GM12891 (cell line): ENCODE measurements around the gene GVQW3.

Experiments
- DNase-seq: peaks from one replicate; pipeline ENCODE4 v3.0.0; 2011; ENCODE audit warnings: low spot score; ENCODE audit not compliant: insufficient read length
- FAIRE-seq: peaks from 2 replicates; lab custom pipeline; 2011; peaks lifted over from hg19 to GRCh38; lab: Jason Lieb, UNC
- PAX5 ChIP-seq: IDR thresholded peaks from 2 replicates; pipeline ENCODE4 v1.6.1; 2011; ENCODE audit warnings: low read length, moderate library complexity, mild to moderate bottlenecking; ENCODE audit not compliant: insufficient read depth, severe bottlenecking
- POLR2A ChIP-seq: IDR thresholded peaks from 2 replicates; pipeline ENCODE4 v1.6.1; 2011; ENCODE audit warnings: low read depth, low read length, control low read depth
- POLR2AphosphoS5 ChIP-seq: IDR thresholded peaks from 2 replicates; pipeline ENCODE4 v1.6.1; 2011; ENCODE audit warnings: low read depth, low read length, control low read depth
- POU2F2 ChIP-seq: IDR thresholded peaks from 2 replicates; pipeline ENCODE4 v1.6.1; 2011; ENCODE audit warnings: low read depth, mild to moderate bottlenecking, control low read depth, low read length, moderate library complexity
- SPI1 ChIP-seq: IDR thresholded peaks from 2 replicates; pipeline ENCODE4 v1.6.1; 2011; ENCODE audit warnings: low read depth, low read length, control low read depth
- TAF1 ChIP-seq: IDR thresholded peaks from 2 replicates; pipeline ENCODE4 v1.6.1; 2011; ENCODE audit warnings: low read depth, low read length, control low read depth

Gene GVQW3

DNA sequence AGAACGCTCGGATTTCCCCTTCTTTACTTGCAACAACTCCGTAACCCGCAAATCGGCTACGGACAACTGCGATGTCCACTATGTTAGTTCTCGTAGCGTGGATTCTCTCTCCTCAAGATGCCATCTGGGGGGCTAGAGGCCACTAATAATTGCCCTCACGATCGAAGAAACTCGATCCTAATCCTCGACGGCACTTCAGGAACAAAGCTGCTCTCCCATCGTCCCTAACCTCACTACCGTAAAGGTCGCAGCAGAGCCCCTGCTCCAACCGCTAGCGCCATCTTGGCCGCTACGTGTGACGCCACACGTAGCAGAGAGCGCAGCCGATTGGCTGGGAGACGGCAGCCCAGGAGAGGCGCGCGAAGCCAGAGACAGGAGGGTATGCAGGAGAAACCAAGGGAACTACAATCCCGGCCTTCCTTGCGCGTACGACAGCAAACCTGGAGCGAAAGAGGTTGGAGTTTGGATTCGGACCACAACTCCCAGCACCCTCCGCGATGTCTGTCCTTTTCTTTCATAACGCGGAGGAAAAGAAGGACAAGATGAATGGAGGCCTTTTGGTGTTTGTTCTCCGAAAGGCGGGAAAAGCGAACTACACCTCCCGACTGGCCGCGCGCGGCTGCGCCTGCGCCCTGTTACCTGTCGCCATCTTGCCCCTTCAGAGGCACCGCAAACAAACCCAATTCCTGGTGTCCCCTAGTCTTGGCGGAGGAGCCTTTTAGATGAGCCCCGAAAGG, 63.4 kb downstream of the GVQW3 start, which contains the start of gene EMSY:
Gene EMSY (plus strand): TSS at position 635 of the 737 bp plus-strand sequence. CDS start 1,921 bp downstream, outside the sequence.
- FAIRE-seq: peak; percentile 100
- peak; percentile 82 for DNase-seq
- TF ChIP-seq POLR2A: peak; percentile 98
- peak; percentile 99 for TF ChIP-seq POLR2AphosphoS5
- TF ChIP-seq SPI1: no peak
- TF ChIP-seq TAF1: peak; percentile 99
- 0 out of 2 replicates have a peak, but pooled peaks have one; percentile 69 for TF ChIP-seq POU2F2
- no peak for TF ChIP-seq PAX5

GRCh38 chr11:76445121-76446084, 64.3 kb downstream of the GVQW3 start:
- peak; percentile 66 for FAIRE-seq
- peak; percentile 31 for DNase-seq
- TF ChIP-seq TAF1 (no peak), POU2F2 (no peak), POLR2AphosphoS5 (no peak), PAX5 (no peak), POLR2A (no peak), SPI1 (no peak)

DNA sequence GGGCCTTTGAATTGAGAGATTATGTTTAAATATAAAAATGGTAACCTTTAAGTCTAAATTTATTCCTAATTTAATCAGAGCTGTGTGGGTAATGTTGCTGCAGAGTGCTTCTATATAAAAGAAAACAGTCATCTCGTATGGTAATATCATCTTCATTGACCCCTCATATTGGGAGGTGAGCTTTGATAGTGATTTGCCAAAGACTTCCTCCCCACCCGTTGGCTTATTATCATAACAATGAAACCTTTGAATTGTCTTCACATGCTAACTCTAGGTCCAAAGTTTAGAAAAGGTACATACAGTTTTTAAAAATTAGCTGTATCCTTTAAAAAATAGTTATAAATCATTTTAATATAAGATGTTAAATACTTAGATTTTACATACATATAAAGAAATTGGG, 67.4 kb downstream of the GVQW3 start:
- no peak for FAIRE-seq
- TF ChIP-seq POLR2AphosphoS5 (no peak), POU2F2 (no peak), POLR2A (no peak), PAX5 (no peak), SPI1 (no peak), TAF1 (no peak)
- DNase-seq: no peak

- DNase-seq (no peak), FAIRE-seq (peak; percentile 71)
Measured at GRCh38 chr11:76453248-76453647, 72.1 kb downstream of the GVQW3 start.

GRCh38 chr11:76455331-76455730, 74.2 kb downstream of the GVQW3 start:
- DNase-seq (no peak), FAIRE-seq (no peak)
- TF ChIP-seq PAX5 (no peak), POLR2A (no peak), TAF1 (no peak), POLR2AphosphoS5 (no peak), SPI1 (no peak), POU2F2 (no peak)

More at GRCh38 chr11:76453248-76453647, 72.1 kb downstream of the GVQW3 start:
- TF ChIP-seq POLR2AphosphoS5: no peak
- no peak for TF ChIP-seq POU2F2
- no peak for TF ChIP-seq TAF1
- no peak for TF ChIP-seq POLR2A
- TF ChIP-seq SPI1: no peak
- no peak for TF ChIP-seq PAX5

- TF ChIP-seq SPI1: no peak
- TF ChIP-seq PAX5: no peak
- no peak for TF ChIP-seq POLR2A
- no peak for TF ChIP-seq TAF1
- FAIRE-seq: no peak
- DNase-seq: no peak
Measured at GRCh38 chr11:76455931-76456330, 74.8 kb downstream of the GVQW3 start.

DNA sequence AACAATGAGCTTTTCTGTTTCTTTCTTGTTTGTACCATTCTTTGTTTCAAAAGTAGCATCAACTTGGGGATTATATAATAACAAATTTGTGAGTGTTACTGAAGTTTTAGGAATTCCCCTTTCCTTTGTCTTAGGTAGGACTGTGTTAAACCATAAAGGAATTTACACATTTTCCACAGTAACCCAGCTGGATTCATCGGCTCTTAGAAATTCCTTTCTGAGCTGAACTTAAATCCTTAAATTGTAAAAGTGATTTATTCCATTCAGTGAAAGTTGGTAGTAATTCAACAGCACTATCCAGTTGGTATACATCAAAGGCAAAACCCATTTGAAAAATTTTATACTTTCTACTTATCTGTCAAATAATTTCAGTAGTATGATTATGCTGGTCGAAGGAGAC, 75.4 kb downstream of the GVQW3 start:
- FAIRE-seq: no peak
- TF ChIP-seq PAX5 (no peak), POU2F2 (no peak), SPI1 (no peak)
- DNase-seq: no peak
